Neural progenitor cell (in vitro differentiated cells): ENCODE results near the gene PRKCB. TPM values are rescaled to one million over a fixed set of nuclear protein-coding genes. Genes with fewer than 3 reads are reported as not detected.

Experiments
- DNase-seq: peaks from one replicate; pipeline ENCODE4 v3.0.0-alpha.2; 2016; ENCODE audit warnings: low spot score
- H2AFZ ChIP-seq: fragments of 200-600 bp; sonication (generic); replicated peaks from 2 replicates; pipeline ENCODE4 v1.6.1; 2016; ENCODE audit warnings: antibody characterized with exemption
- H3F3A ChIP-seq: fragments of 200-600 bp; sonication (generic); 2 replicates; pipeline ENCODE4 v1.6.1; 2016; ENCODE audit warnings: antibody characterized with exemption, low read depth
- H3K27ac ChIP-seq: fragments of 200-600 bp; sonication (generic); 2 replicates; pipeline ENCODE4 v1.5.1; 2016; ENCODE audit warnings: mild to moderate bottlenecking
- H3K27me3 ChIP-seq: fragments of 200-600 bp; sonication (generic); 2 replicates; pipeline ENCODE4 v1.6.1; 2016; ENCODE audit warnings: mild to moderate bottlenecking, moderate library complexity
- H3K36me3 ChIP-seq: fragments of 200-600 bp; sonication (generic); 2 replicates; pipeline ENCODE4 v1.5.1; 2016
- H3K4me1 ChIP-seq: fragments of 200-600 bp; sonication (generic); 2 replicates; pipeline ENCODE4 v1.6.1; 2016; ENCODE audit warnings: mixed run types
- H3K4me2 ChIP-seq: fragments of 200-600 bp; sonication (generic); 2 replicates; pipeline ENCODE4 v1.6.1; 2016
- H3K4me3 ChIP-seq: fragments of 200-600 bp; sonication (generic); 2 replicates; pipeline ENCODE4 v1.5.1; 2016
- H3K79me2 ChIP-seq: fragments of 200-600 bp; sonication (generic); 2 replicates; pipeline ENCODE4 v1.6.1; 2016; ENCODE audit warnings: low read depth
- H3K9ac ChIP-seq: fragments of 200-600 bp; sonication (generic); 2 replicates; pipeline ENCODE4 v1.6.1; 2016
- H3K9me3 ChIP-seq: fragments of 200-600 bp; sonication (generic); 2 replicates; pipeline ENCODE4 v1.5.1; 2016; ENCODE audit warnings: low read depth
- H4K20me1 ChIP-seq: fragments of 200-600 bp; sonication (generic); 2 replicates; pipeline ENCODE4 v1.6.1; 2016; ENCODE audit warnings: low read depth
- H3K27ac Mint-ChIP-seq: 3 replicates; pipeline ENCODE4 v1.8.0; 2021; ENCODE audit warnings: mixed read lengths
- H3K27me3 Mint-ChIP-seq: 2 replicates; pipeline ENCODE4 v1.8.0; 2022; ENCODE audit warnings: low read depth, mild to moderate bottlenecking, inconsistent platforms, moderate library complexity, mixed read lengths; ENCODE audit not compliant: insufficient read depth
- H3K36me3 Mint-ChIP-seq: 3 replicates; pipeline ENCODE4 v1.8.0; 2021; ENCODE audit warnings: mixed read lengths
- H3K4me1 Mint-ChIP-seq: 3 replicates; pipeline ENCODE4 v1.8.0; 2021; ENCODE audit warnings: mixed read lengths
- H3K4me3 Mint-ChIP-seq: 3 replicates; pipeline ENCODE4 v1.8.0; 2021; ENCODE audit warnings: mild to moderate bottlenecking, moderate library complexity, mixed read lengths
- H3K9me3 Mint-ChIP-seq: 3 replicates; pipeline ENCODE4 v1.8.0; 2020; ENCODE audit warnings: mixed read lengths
- EZH2 ChIP-seq: fragments of 200-600 bp; sonication (generic); IDR thresholded peaks from 2 replicates; pipeline ENCODE4 v1.6.1; 2017; ENCODE audit warnings: antibody characterized with exemption, mild to moderate bottlenecking, moderate library complexity
- EZH2phosphoT487 ChIP-seq: fragments of 200-600 bp; sonication (generic); IDR thresholded peaks from 2 replicates; pipeline ENCODE4 v1.6.1; 2017; ENCODE audit warnings: antibody characterized with exemption
- total RNA-seq: library from RNA; depleted of rRNA; stranded (reverse); fragments of >200 nt; gene quantifications from 2 replicates; pipeline ENCODE4 v1.2.3, GENCODE V29; 2015; ENCODE audit warnings: low replicate concordance
- TF ChIP-seq, protein P1 (sequence below): fragments of 200-600 bp; sonication (generic); IDR thresholded peaks from 2 replicates; pipeline ENCODE4 v1.5.1; 2017; ENCODE audit warnings: antibody characterized with exemption, mild to moderate bottlenecking

Gene PRKCB
- total RNA-seq, 1 donor from 2014 or later, result 9.5 TPM

DNA sequence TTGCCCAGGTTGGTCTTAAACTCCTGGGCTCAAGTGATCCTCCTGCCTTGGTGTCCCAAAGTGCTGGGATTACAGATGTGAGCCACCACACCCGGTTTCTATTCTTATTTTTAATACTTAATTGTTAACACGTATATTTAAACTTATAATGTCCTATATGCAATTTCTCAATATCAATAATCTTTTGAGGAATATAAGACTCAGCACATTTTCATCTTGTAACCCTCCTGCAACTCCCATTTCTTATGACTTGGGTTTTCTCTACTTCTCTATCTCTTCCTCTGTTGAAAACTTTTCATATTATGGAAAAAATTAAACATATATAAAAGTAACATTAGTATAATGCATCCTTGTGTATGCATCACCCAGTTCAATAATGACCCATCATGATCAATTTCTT lies 150.7 kb downstream of the PRKCB start:
- DNase-seq, result no peak
- Histone ChIP-seq H3K4me3 (no peak overlapping the region), H3F3A (no peaks in the 10 kb centered on the region), H3K27me3 (no peaks in the 10 kb centered on the region), H3K9ac (no peak overlapping the region), H4K20me1 (no peaks in the 10 kb centered on the region), H3K36me3 (no peaks in the 10 kb centered on the region), H3K4me1 (no peaks in the 10 kb centered on the region), H3K27ac (no peak overlapping the region), H2AFZ (no peak overlapping the region), H3K9me3 (no peaks in the 10 kb centered on the region), H3K79me2 (no peaks in the 10 kb centered on the region), H3K4me2 (no peak overlapping the region)
- no peaks in the 10 kb centered on the region for H3K36me3 Mint-ChIP-seq
- H3K27me3 Mint-ChIP-seq, result peaks cover 6% of the 10 kb centered on the region
- TF ChIP-seq, protein P1, sequence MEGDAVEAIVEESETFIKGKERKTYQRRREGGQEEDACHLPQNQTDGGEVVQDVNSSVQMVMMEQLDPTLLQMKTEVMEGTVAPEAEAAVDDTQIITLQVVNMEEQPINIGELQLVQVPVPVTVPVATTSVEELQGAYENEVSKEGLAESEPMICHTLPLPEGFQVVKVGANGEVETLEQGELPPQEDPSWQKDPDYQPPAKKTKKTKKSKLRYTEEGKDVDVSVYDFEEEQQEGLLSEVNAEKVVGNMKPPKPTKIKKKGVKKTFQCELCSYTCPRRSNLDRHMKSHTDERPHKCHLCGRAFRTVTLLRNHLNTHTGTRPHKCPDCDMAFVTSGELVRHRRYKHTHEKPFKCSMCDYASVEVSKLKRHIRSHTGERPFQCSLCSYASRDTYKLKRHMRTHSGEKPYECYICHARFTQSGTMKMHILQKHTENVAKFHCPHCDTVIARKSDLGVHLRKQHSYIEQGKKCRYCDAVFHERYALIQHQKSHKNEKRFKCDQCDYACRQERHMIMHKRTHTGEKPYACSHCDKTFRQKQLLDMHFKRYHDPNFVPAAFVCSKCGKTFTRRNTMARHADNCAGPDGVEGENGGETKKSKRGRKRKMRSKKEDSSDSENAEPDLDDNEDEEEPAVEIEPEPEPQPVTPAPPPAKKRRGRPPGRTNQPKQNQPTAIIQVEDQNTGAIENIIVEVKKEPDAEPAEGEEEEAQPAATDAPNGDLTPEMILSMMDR, result no peak
- TF ChIP-seq EZH2 (no peak), EZH2phosphoT487 (no peak)
- H3K4me3 Mint-ChIP-seq, result no peak overlapping the region
- no peak overlapping the region for H3K27ac Mint-ChIP-seq
- peaks cover 13% of the 10 kb centered on the region for H3K4me1 Mint-ChIP-seq
- H3K9me3 Mint-ChIP-seq, result no peaks in the 10 kb centered on the region

DNA sequence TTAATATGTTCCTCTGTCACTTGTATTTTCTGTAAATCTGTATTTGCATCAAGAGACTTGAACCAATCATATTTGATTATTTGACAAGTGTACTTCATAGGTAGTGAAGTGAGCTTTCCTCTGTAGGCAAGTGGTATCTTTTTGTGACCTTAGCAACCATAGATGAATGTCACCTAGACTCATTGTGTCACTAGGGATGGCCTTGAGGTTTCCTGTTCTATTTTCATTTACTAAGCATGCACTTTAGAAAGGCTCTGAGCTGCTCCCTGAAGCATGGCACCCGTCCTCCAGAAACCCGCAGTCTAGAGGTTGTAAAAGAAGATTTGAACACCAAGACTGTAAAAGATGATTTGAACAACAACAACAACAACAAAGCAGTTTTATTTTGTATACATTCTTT lies 151.7 kb downstream of the PRKCB start:
- H3K4me1 Mint-ChIP-seq, result peaks cover 13% of the 10 kb centered on the region
- Histone ChIP-seq H3K9me3 (no peaks in the 10 kb centered on the region), H2AFZ (no peak overlapping the region), H3K4me2 (no peak overlapping the region), H3K79me2 (no peaks in the 10 kb centered on the region), H3K9ac (no peak overlapping the region), H3F3A (no peaks in the 10 kb centered on the region), H3K4me3 (no peak overlapping the region), H3K27ac (no peak overlapping the region), H4K20me1 (no peaks in the 10 kb centered on the region), H3K4me1 (no peaks in the 10 kb centered on the region), H3K27me3 (no peaks in the 10 kb centered on the region), H3K36me3 (no peaks in the 10 kb centered on the region)
- TF ChIP-seq, protein P1, result no peak
- TF ChIP-seq EZH2phosphoT487 (no peak), EZH2 (no peak)
- no peak overlapping the region for H3K27ac Mint-ChIP-seq
- H3K4me3 Mint-ChIP-seq, result no peak overlapping the region
- no peaks in the 10 kb centered on the region for H3K36me3 Mint-ChIP-seq
- DNase-seq, result no peak
- no peaks in the 10 kb centered on the region for H3K9me3 Mint-ChIP-seq
- peaks cover 6% of the 10 kb centered on the region for H3K27me3 Mint-ChIP-seq

DNA sequence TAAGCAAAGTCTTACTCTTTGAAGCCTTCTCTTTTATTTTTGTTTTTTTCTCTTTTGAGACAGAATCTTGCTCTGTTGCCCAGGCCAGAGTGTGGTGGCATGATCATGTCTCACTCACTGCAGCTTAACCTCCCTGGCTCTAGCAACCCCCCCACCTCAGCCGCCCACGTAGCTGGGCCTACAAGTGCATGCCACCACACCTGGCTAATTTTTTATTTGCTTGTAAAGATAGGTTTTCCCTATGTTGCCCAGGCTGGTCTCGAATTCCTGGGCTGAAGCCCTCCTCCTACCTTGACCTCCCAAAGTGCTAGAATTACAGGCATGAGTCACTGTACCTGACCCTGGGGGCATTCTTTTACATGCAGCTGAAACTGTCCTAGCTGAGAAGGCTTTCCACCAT lies 154.7 kb downstream of the PRKCB start:
- no peak for DNase-seq
- H3K36me3 ChIP-seq, result no peaks in the 10 kb centered on the region
- peaks cover 8% of the 10 kb centered on the region for H3K4me1 ChIP-seq
- Mint-ChIP-seq H3K4me1 (peaks cover 9% of the 10 kb centered on the region), H3K27ac (no peak overlapping the region), H3K9me3 (no peaks in the 10 kb centered on the region), H3K4me3 (no peak overlapping the region), H3K27me3 (peaks cover 5% of the 10 kb centered on the region), H3K36me3 (no peaks in the 10 kb centered on the region)
- no peak overlapping the region for H3K4me3 ChIP-seq
- H3K9ac ChIP-seq, result no peak overlapping the region
- H3K27ac ChIP-seq, result no peak overlapping the region
- no peaks in the 10 kb centered on the region for H3K9me3 ChIP-seq
- H3K4me2 ChIP-seq, result no peak overlapping the region
- H3F3A ChIP-seq, result no peaks in the 10 kb centered on the region
- H4K20me1 ChIP-seq, result no peaks in the 10 kb centered on the region
- H2AFZ ChIP-seq, result no peak overlapping the region
- TF ChIP-seq EZH2, result no peak
- no peak for TF ChIP-seq EZH2phosphoT487
- H3K27me3 ChIP-seq, result no peaks in the 10 kb centered on the region
- no peaks in the 10 kb centered on the region for H3K79me2 ChIP-seq

DNA sequence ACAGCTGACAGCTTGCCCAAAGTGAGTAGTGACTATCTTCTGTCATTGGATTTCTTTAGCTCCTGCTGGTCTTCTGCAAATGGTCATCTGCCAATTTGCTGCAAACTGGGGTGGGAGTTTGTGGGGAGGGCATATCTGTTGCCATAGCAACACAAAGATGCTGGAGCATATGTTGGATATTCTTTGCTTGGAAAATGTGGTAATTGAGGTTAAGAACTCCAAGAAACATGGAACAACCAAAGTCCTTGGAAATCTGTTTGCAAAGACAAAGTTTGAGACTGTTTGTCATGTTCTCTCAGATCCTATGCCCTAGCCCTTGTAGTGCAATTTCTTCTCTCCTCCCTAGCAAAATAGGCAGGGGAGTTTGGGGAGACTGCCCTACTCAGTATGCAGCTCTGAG lies 155.3 kb downstream of the PRKCB start:
- Histone ChIP-seq H3K9ac (no peak overlapping the region), H3K9me3 (no peaks in the 10 kb centered on the region)
- H3K27me3 Mint-ChIP-seq, result peaks cover 5% of the 10 kb centered on the region

More for the DNA sequence above, 155.3 kb downstream of the PRKCB start:
- Mint-ChIP-seq H3K4me1 (peaks cover 9% of the 10 kb centered on the region), H3K4me3 (no peak overlapping the region), H3K27ac (no peak overlapping the region), H3K9me3 (no peaks in the 10 kb centered on the region), H3K36me3 (no peaks in the 10 kb centered on the region)
- Histone ChIP-seq H3K4me2 (no peak overlapping the region), H3K4me1 (peaks cover 8% of the 10 kb centered on the region), H4K20me1 (no peaks in the 10 kb centered on the region), H3K79me2 (no peaks in the 10 kb centered on the region), H3K4me3 (no peak overlapping the region), H3K36me3 (no peaks in the 10 kb centered on the region), H2AFZ (no peak overlapping the region), H3K27me3 (no peaks in the 10 kb centered on the region), H3F3A (no peaks in the 10 kb centered on the region), H3K27ac (no peak overlapping the region)
- DNase-seq, result no peak
- no peak for TF ChIP-seq EZH2phosphoT487
